HG03378 (cell line): ENCODE data around the gene RNF141.
A peak's percentile ranks its signal among the peaks of the same experiment; 100 is the strongest.

Experiments
- ATAC-seq: cut with Tn5 transposase; IDR thresholded peaks from one replicate; pipeline ENCODE4 v1.9.1; 2021; ENCODE audit warnings: mild to moderate bottlenecking, moderate library complexity; ENCODE audit not compliant: unreplicated experiment

The RNF141 gene

GRCh38 chr11:10540915-10541560 lies at the start of gene RNF141:
RNF141 (minus strand) TSS chr11:10541187; CDS start chr11:10534158, 7,029 bp downstream.
- ATAC-seq: peak; percentile 94

GRCh38 chr11:10590218-10590915 lies 49.4 kb upstream of the RNF141 start:
- no peak for ATAC-seq

GRCh38 chr11:10588904-10589303 lies 47.9 kb upstream of the RNF141 start:
- no peak for ATAC-seq

GRCh38 chr11:10587995-10588394 lies 47.0 kb upstream of the RNF141 start:
- no peak for ATAC-seq

GRCh38 chr11:10587388-10587787 lies 46.4 kb upstream of the RNF141 start:
- ATAC-seq: no peak

- no peak for ATAC-seq
These were observed 43.1 kb upstream of the RNF141 start for GRCh38 chr11:10584071-10584501.

- no peak for ATAC-seq
These were observed 40.6 kb upstream of the RNF141 start for GRCh38 chr11:10581481-10582019.

GRCh38 chr11:10580623-10581022 lies 39.6 kb upstream of the RNF141 start:
- ATAC-seq: no peak

GRCh38 chr11:10579700-10580099 lies 38.7 kb upstream of the RNF141 start:
- ATAC-seq: no peak

GRCh38 chr11:10576035-10576398 lies 35.0 kb upstream of the RNF141 start:
- ATAC-seq: no peak

GRCh38 chr11:10575346-10576034 lies 34.5 kb upstream of the RNF141 start:
- no peak for ATAC-seq

- no peak for ATAC-seq
These were observed 32.6 kb upstream of the RNF141 start for GRCh38 chr11:10573556-10573955.

- ATAC-seq: no peak
These were observed 32.0 kb upstream of the RNF141 start for GRCh38 chr11:10573028-10573427.

GRCh38 chr11:10572533-10572932 lies 31.5 kb upstream of the RNF141 start:
- ATAC-seq: no peak

- ATAC-seq: no peak
These were observed 27.5 kb upstream of the RNF141 start, which contains the start of gene LYVE1 for GRCh38 chr11:10568486-10568941. LYVE1 (minus strand) TSS chr11:10568665; CDS start chr11:10568532, 133 bp downstream.

GRCh38 chr11:10567446-10567845 lies 26.5 kb upstream of the RNF141 start:
- no peak for ATAC-seq

- ATAC-seq: no peak
These were observed 25.4 kb upstream of the RNF141 start for GRCh38 chr11:10566257-10566957.

GRCh38 chr11:10565493-10565892 lies 24.5 kb upstream of the RNF141 start:
- ATAC-seq: no peak

- ATAC-seq: no peak
These were observed 23.8 kb upstream of the RNF141 start for GRCh38 chr11:10564696-10565318.

- no peak for ATAC-seq
These were observed 23.0 kb upstream of the RNF141 start for GRCh38 chr11:10564030-10564429.
